Sciatic nerve (tissue), 2 donors: ENCODE results near the gene EXD3. TPM values are rescaled to one million over a fixed set of nuclear protein-coding genes. Genes with fewer than 3 reads are reported as not detected.
A peak's percentile ranks its signal among the peaks of the same experiment; 100 is the strongest.
"Not testable (repeated sequence)": the region's sequence is repeated elsewhere in the genome, so short reads cannot be mapped to it uniquely, and the experiment has no call there.

Experiments used
- ATAC-seq: fragments of 200-7000 bp; cut with Tn5 transposase; one replicate; pipeline ENCODE4 v1.9.1; 2020; ENCODE audit warnings: mild to moderate bottlenecking, moderate library complexity
- DNase-seq: peaks from one replicate; pipeline ENCODE4 v3.0.0-alpha.2; 2020; ENCODE audit warnings: low spot score
- intact Hi-C: fragments of 100-400 bp; cut with DNase I; formaldehyde crosslinking; loops from one replicate; pipeline ENCODE4 v1.14.2; 2022
- total RNA-seq: library from RNA; stranded (reverse); fragmentation: NEBNext Ultra II Directional; extraction: Animal tissue kit (Norgen Biotek cat#: 25700); gene quantifications from one replicate; pipeline ENCODE4 v1.2.1, GENCODE V29; 2021
- donor health status: DM: no; HTN: no; CAD: no.
- donor health status: DM: no; HTN: no; CAD: no.

The EXD3 gene, protein sequence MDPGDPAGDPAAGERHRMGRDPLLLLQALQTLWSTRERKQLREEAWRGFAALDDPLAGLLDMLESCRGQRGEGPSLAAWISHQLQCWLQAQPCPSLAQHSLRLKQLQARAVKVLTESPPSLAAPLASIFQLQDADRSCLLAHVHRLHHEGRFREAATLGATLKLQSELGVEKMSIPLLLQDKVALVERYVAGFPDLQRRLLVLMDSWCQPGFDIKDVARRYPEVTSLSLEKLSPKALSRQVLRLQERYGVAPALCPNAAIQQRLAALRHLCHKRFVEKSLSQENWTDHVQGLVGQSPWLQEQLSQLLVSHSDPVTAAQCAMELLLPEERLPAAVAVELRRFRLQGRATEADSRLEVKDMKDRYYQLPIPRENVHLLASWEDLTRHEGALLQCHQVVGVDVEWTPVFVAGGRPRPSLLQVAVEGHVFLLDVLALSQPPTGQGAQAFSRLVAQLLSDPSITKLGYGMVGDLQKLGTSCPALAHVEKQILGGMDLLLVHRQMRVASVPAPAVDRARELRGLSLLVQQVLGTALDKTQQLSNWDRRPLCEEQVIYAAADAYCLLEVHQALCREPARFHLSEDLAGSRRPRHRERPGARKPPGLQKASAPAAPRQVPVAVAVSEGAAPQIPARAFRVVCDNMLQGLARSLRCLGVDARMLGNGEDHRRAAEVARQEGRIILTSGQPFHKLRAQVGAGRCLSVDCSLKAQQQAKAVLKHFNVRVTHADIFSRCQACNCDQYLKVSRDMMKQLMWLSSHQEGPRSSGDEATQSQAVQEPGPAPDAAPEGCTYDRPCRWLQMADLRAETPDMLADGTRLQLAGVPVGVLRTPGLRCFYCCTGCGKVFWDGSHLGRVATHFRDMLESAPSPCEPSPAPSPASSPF
- total RNA-seq: 48.1 TPM

DNA sequence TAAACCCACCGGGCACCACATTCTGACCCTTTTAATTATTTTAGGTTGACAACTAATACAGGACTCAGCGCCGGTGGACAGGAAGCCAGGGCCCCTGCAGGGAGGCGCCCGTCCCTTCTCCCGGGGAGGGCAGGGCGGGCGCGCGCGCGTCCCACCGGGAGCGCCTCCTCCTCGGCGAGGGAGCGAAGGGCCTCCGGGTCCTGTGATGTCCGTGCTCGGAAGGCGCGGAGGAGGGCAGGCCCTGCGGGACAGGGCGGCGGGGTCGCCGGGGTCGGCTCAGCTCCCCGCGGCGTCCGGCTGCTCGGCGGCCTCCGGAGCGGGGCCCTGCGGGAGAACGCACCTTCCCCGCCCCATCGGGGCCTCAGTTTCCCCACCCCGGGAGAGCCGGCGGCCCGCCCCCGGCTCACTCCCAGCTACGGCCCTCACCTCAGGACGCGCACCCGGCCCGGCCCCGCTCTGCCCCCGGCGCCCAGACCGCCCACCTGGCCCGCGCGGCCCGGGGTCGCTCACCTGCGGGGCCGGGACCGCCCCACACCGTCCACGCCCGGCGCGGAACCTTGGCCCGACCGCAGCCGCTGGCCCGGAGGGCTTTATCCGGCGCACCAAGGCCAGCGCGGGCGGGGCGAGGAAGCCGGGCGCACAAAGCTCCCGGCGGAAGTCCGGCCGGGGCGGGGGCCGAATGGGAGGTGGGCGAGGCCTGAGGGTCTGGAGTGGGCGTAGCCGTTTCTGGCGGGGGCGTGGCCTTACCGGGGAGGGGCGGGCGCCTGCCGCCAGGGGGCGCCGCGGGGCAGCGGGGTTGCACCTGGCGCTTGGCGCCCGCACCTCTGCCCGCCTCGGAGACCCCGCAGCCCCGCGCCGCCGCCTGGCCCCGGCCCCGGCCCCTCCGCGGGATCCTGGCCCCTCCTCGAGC lies at the start of gene EXD3, which contains the start of gene NOXA1:
EXD3 (minus strand) TSS at position 559 of the 910 bp plus-strand sequence. CDS start 27,805 bp downstream, outside the sequence.
NOXA1 (plus strand) TSS at position 790 of the 910 bp plus-strand sequence. CDS start 137 bp downstream, outside the sequence.
- intact Hi-C loops: no loop called here
- DNase-seq (peak; percentile 97), ATAC-seq (peak; percentile 95)

- ATAC-seq (no peak), DNase-seq (no peak)
- intact Hi-C loops: no loop called here
Measured at GRCh38 chr9:137470785-137471184, 47.8 kb upstream of the EXD3 start.

DNA sequence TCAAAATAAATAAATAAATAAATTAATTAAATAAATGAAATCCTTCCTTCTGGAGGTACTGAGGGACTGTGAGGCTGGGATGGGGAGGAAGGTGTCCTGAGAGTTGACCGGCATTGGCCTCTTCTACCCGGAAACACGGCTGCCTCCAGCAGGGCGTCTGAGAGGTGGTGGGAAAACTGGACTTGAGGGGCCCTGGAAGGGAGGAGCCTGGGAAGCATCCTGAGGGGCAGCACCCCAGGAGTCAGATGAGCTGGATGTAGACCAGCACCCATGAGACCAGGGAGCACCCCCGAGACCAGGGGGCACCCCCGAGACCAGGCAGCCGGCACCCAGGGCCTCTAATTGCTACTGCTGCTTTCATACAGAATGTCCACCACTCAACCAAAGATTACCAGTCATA lies 44.9 kb upstream of the EXD3 start:
- intact Hi-C loops: no loop called here
- DNase-seq (no peak), ATAC-seq (no peak)

DNA sequence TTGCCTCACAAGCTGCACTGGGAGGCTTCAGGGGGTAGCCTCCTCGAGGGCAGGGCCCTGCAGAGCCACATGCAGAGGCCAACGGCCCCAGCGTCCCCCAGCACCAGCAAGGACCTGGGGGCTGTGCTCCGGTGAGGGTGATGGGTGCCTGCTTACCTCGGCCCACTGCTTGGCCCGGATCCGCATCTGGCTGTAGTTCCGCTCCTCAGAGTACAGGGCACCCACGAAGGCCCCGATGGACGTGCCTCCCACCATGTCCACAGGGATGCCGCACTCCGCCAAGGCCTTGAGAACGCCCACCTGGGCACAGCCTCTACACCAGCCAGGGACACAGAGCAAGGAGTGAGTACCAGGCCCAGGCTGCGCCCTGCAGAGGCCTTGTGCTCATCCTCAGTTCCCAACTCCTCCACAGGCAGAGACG lies 44.2 kb upstream of the EXD3 start:
- DNase-seq: no peak
- intact Hi-C loops: no loop called here
- ATAC-seq: no peak

- intact Hi-C loops, DNase-seq, ATAC-seq: not testable (repeated sequence)
Measured at GRCh38 chr9:137466389-137467085, 43.6 kb upstream of the EXD3 start.

DNA sequence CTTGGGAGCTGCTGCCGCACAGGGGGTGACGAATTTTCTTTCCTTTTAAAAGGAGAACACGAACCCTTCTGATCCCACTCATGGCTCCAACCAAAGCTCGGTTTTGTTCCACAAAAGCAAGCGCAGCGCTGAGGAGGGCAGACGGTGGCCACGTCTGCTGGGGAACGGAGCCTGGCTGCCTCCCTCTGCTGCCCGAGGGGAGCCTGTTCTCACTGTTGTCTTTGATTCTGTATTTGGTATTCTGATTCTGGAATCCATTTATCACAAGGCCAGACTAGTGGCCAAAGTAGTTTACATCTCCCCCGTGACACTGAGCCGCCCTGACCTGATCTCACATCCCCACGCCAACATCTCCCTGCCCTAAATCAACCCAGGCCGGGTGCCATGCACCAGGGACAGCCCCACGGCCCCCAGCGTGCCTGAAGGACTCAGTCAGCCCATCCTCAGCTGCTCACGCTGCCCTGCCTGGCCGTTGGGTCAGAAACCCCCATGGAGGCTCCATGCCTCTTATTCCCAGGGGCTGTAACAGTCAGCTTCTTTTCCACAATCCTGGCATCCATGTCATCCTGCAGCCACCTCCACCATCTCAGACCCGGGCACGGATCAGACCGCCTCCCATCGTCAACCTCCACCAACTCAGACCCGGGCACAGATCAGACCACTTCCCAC lies 42.9 kb upstream of the EXD3 start:
- intact Hi-C loops: no loop called here
- no peak for DNase-seq
- no peak for ATAC-seq

DNA sequence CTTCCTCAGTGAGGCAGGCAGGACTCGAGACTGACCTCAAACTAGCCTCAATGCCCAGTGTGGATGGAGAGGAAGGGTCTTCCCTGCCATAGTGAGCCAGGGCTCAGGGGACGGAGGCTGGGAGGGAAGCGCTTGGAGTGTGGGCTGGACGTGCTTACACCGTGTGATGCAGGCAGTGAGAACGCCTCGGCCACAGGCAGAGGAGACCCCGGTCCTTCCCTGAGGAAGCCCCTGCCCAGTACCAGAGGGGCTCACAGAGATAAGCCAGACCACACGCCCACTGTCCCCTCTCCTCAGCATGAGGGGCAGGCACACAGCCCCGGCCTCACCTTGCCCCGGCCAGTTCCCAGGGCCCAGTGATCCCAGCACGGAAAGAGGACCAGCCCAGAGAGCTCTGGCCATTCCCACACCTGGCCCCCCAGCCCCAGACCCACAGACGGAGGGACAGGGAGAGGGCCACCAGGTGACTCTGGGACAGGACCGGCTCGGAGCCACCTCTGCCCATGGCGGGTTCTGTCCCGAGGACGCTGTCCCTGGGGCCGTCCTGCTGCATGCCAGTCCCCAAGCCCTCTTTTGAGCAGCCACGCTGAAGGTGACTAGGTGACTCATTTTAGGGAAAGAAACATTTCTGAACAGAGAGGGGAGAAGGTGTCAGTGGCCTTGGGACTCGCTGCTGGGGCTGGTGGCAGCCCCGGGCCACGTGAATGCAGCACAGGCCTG lies 42.2 kb upstream of the EXD3 start:
- DNase-seq (no peak), ATAC-seq (no peak)
- intact Hi-C loops: no loop called here

- no peak for DNase-seq
- intact Hi-C loops: no loop called here
- no peak for ATAC-seq
Measured at GRCh38 chr9:137464291-137464999, 41.5 kb upstream of the EXD3 start.

- ATAC-seq (no peak), DNase-seq (no peak)
- intact Hi-C loops: no loop called here
Measured at GRCh38 chr9:137463931-137464290, 40.9 kb upstream of the EXD3 start.

DNA sequence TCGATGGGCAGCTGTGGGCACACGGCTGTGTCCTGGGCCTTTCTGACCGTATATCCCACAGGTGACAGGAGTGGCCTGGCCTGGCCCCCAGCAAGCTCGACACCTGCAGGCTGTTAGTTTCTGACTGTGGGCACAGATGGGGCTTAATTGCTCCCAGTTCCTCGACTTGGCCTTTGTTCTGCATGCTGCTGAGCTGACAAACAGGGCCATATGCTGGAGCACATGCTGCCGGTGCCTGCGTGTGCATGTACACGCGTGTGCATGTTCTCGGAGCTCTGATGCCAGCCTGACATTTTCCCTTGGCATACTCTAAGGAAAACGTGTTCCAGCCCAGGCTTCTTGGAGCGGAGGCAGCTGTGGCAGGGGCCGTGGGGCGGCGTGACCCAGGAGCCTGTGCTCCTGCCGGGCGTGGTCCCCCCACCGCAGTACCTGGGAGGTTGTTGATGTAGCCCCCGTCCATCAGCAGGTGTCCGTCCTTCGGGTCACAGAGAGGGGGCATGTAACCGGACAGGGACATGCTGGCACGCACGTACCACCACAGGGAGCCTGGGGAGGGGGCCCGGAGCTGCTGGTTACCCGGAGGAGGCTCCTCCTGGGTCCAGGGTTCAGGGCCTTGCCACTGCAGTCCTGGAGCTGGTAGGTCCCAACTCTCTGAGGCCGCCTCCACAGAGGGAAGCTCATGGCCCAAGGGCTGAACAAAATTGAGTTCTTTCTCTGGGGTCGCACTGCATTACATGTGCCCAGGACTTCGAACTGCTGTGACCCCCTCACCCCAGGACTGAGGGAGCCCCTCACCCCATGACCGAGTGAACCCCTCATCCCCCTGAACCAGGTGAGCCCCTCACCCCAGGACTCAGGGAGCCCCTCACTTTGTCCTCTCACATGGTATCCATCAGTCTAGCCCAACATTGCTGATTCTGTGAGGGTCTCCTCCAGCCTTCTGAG lies 40.3 kb upstream of the EXD3 start:
- DNase-seq: no peak
- intact Hi-C loops: no loop called here
- ATAC-seq: no peak

DNA sequence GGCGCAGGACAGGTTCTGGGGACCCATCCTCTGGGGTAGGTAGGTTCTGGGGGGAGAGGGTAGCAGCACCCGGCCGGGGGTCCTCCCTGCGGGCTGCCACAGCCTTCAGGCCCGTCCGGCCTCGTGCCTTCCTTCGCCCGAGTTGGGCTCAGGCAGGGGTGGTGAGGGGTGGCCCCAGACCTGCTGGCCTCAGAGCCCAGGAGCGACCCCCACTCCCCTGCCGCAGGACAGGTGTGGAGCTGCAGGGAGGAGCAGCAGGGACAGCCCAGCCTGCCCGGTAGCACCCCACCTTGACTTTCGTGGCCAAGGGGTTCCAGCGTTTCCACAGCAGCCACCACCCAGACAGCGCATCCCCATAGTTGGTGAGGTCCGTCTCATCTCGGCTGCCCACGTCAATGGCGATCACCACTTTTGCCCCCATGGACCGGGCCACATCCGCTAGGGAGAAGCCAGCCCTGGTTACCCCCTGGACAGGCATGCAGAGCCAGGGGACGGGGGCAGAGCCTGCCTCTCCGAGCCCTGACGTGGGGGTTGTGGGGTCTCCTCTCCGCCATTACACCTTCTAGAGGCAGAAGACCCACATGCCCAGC lies 39.5 kb upstream of the EXD3 start:
- DNase-seq (no peak), ATAC-seq (no peak)

GRCh38 chr9:137461663-137462395 lies 38.9 kb upstream of the EXD3 start:
- intact Hi-C loops: no loop called here
- ATAC-seq (no peak), DNase-seq (no peak)

More for the DNA sequence above, 39.5 kb upstream of the EXD3 start:
- intact Hi-C loops: no loop called here

GRCh38 chr9:137461316-137461662 lies 38.3 kb upstream of the EXD3 start:
- DNase-seq (no peak), ATAC-seq (no peak)
- intact Hi-C loops: no loop called here

DNA sequence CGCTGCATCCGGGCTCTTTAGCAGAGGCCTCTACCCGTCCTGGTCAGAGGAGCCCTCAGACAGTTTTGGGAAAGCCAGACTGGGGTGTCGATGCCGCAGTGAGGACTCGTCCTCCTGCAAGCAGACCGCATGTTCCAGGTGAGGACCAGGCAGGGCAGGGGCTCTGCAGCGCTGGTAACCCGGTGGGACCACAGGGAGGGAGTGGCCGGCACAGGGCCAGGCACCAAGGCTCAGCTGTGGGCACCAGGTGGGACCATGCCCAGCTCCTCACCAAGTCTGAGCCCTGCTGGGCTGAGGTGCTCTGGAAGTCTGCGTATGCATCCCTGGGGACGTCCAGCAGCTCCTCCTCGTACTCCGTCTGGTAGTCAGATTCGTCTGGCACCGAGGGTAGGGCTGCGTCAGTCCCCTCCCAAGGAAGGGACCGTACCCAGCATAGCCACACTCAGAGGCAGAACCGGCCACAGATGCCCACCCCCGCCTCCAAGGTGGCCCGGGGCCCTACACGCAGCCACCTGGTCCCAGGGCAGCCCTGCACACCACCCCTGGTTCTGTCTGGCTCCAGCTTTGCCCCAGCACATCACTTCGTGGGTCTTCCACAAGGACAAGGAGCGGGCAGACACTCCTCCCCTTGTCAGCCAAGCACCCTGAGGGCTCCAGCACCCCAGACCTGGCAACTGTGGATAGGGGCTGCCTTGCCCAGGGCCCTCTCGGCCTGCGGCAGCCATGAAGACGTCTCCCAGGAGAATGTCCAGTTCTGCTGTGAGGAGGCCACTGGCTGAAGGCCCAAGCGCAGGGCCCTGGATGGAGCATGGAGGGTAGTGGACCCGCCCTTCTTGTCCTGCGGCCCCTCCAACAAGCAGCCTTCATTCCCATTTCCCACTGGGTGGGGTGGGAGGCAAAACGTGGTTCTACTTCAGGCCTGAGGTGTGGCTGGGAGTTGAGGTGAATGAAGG lies 37.7 kb upstream of the EXD3 start:
- DNase-seq: peak; percentile 66
- intact Hi-C loops: no loop called here

More for the DNA sequence above, 37.7 kb upstream of the EXD3 start:
- no peak for ATAC-seq
